HG03139 (cell line): ENCODE results near the gene SLCO2B1.
"Not testable (repeated sequence)": the region's sequence is repeated elsewhere in the genome, so short reads cannot be mapped to it uniquely, and the experiment has no call there.

Source experiments
- ATAC-seq: cut with Tn5 transposase; IDR thresholded peaks from one replicate; pipeline ENCODE4 v1.9.1; 2021; ENCODE audit not compliant: unreplicated experiment

SLCO2B1 gene

GRCh38 chr11:75150879-75151278, at the start of gene SLCO2B1:
Gene SLCO2B1, plus strand, starts transcription at chr11:75151107. Its CDS starts 275 bp downstream, at chr11:75151382.
- no peak for ATAC-seq

GRCh38 chr11:75101424-75102128, 49.3 kb upstream of the SLCO2B1 start:
- no peak for ATAC-seq

GRCh38 chr11:75103380-75104026, 47.4 kb upstream of the SLCO2B1 start:
- no peak for ATAC-seq

GRCh38 chr11:75105462-75105925, 45.4 kb upstream of the SLCO2B1 start:
- no peak for ATAC-seq

GRCh38 chr11:75105967-75106681, 44.8 kb upstream of the SLCO2B1 start:
- ATAC-seq: not testable (repeated sequence)

- ATAC-seq: no peak
Measured at GRCh38 chr11:75107187-75107586, 43.7 kb upstream of the SLCO2B1 start.

- ATAC-seq: no peak
Measured at GRCh38 chr11:75112200-75112599, 38.7 kb upstream of the SLCO2B1 start.

GRCh38 chr11:75113030-75113429, 37.9 kb upstream of the SLCO2B1 start:
- no peak for ATAC-seq

GRCh38 chr11:75114465-75114864, 36.4 kb upstream of the SLCO2B1 start:
- ATAC-seq: no peak

- ATAC-seq: no peak
Measured at GRCh38 chr11:75118577-75118976, 32.3 kb upstream of the SLCO2B1 start.

- ATAC-seq: no peak
Measured at GRCh38 chr11:75126564-75126963, 24.3 kb upstream of the SLCO2B1 start.

- no peak for ATAC-seq
Measured at GRCh38 chr11:75132080-75132479, 18.8 kb upstream of the SLCO2B1 start.

GRCh38 chr11:75133976-75134375, 16.9 kb upstream of the SLCO2B1 start:
- no peak for ATAC-seq

GRCh38 chr11:75135021-75135650, 15.8 kb upstream of the SLCO2B1 start:
- no peak for ATAC-seq

- no peak for ATAC-seq
Measured at GRCh38 chr11:75135651-75136050, 15.3 kb upstream of the SLCO2B1 start.

GRCh38 chr11:75140269-75141138, 10.4 kb upstream of the SLCO2B1 start:
- ATAC-seq: no peak

GRCh38 chr11:75141166-75141565, 9.7 kb upstream of the SLCO2B1 start:
- ATAC-seq: no peak

- peak; percentile 55 for ATAC-seq
Measured at GRCh38 chr11:75142714-75143419, 8.0 kb upstream of the SLCO2B1 start.

GRCh38 chr11:75143420-75143731, 7.5 kb upstream of the SLCO2B1 start:
- no peak for ATAC-seq

GRCh38 chr11:75144716-75145014, 6.2 kb upstream of the SLCO2B1 start:
- ATAC-seq: no peak
